GM18870 (cell line): ENCODE measurements around the gene GRIN1.

ENCODE experiments used
- ATAC-seq: cut with Tn5 transposase; IDR thresholded peaks from one replicate; pipeline ENCODE4 v1.9.1; 2021; ENCODE audit warnings: moderate library complexity; ENCODE audit not compliant: unreplicated experiment

Gene GRIN1

DNA sequence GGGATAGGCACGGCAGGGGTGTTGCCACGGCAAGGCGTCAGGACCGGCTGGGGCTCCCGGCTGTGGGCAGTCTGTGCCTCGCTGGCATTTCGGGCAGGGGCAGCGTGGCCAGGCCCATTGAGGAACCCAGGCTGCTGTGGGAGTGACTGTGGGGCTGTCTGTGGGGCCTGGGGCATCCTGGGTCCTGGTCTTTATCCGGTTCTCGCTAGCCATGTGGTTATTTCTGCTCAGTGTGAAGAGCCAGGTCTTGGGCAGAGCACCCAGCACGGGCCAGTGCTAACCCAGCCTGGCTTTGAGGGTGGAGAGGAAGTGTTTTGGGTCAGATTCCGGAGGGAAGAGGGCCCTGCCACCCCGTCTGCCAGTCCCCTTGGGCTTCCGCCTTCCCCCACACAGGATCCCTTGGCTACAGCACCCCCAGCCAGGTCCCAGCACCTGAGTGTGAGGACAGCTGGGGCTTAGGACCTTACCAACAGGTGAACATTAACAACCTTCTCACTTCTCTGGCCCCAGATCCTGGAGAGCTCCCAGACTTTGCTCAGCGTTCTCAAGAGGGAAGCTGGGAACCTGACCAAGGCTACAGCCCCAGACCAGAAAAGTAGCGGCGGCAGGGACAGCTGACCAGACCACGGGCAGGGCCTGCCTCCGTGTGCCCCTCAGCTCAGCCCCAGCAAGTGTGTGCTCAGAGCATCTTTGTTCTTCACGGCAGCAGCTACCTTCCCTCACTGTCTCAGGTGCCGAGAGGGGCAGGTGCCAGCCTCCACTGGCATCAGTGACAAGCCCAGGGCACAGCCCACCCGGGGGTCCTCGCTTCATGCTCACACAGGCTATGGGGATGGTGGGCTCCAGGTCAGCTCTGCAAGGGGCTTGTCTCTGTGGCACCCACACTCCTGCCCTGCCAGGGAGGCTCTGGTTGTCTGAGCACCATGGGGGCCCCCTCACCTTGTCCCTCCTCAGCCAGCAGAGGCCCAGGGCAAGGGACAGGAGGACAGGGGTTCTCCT lies 50.6 kb downstream of the GRIN1 start:
- ATAC-seq, result no peak

DNA sequence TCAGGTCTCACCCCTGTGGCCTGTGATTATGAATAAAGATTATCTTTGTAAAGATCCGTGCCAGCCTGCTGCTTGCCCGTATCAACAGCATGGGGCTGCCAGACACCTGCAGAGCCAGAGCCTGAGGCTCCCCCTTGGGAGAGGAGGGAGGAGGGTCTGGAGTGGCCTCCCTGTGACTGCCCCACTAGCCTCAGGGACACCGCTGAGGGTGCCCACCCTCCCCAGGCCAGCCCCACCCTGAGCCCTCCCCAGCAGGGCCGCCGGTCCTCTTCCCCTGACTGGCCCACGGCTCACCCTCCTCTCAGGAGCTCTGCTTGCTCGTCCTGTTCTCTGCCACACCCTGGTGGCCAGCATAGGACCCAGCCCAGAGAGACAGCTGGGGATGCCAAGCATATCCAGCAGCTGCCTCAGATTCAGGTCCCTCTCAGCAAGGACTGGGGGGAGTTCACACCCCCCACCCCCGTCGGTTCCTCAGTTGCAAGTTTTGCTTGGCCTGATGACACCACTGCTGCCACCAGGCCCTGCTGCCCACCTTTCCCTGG lies 51.4 kb downstream of the GRIN1 start:
- ATAC-seq, result no peak

GRCh38 chr9:137191245-137191644 lies 52.3 kb downstream of the GRIN1 start:
- ATAC-seq, result no peak

DNA sequence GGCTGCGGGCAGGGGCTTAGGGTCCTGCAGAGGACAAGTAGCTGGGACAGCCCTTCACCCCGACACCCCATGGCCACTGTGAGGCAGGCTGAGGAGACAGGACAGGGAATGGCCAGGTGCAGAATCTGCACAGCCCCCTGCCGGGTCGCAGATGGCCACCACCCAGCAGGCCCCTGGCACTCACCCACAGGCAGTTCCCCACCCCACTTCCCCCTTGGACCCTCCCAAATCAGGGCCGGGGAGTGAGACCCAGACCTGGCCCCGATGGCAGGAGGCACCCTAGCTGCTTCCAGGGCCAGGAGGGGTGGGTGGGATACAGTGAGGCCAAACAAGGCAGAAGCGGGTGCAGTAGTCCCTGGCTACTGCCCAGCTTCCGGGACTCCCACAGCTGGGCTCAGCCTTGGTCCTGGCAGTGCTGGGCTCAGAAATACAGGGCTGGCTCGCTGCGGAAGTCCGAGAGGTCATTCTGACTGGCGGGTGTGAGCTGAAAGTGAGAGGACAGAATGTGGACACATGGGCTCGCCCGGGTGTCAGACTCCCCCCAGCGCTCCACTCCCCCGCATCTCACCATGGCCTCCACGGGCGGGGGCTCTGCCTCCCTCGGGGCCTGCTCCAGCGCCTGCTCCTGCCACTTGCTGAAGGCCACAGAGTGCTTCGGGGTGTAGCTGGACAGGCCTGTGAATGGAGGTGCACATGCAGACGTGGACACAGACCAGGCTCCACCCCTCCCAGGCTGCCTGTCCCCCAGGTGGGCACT lies 52.9 kb downstream of the GRIN1 start:
- ATAC-seq, result no peak

DNA sequence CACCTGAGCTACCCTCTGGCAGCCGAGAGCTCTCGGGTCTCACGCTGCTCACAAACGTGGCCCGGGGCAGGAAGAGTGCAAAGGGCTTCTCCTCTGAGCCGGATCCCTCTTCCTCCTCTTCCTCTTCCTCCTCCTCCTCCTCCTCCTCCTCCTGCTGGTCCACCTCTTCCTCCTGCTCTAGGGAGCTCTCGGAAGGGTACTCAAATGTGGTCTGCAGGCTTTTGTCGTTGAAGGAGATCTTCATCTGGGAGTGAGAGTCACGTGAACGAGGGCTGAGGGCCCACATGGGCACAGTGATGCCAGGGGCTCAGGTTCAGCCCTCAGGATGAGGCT lies 53.5 kb downstream of the GRIN1 start:
- no peak for ATAC-seq

GRCh38 chr9:137192859-137193258 lies 53.9 kb downstream of the GRIN1 start:
- no peak for ATAC-seq

- ATAC-seq, result no peak
Measured at GRCh38 chr9:137193771-137194170, 54.8 kb downstream of the GRIN1 start.

DNA sequence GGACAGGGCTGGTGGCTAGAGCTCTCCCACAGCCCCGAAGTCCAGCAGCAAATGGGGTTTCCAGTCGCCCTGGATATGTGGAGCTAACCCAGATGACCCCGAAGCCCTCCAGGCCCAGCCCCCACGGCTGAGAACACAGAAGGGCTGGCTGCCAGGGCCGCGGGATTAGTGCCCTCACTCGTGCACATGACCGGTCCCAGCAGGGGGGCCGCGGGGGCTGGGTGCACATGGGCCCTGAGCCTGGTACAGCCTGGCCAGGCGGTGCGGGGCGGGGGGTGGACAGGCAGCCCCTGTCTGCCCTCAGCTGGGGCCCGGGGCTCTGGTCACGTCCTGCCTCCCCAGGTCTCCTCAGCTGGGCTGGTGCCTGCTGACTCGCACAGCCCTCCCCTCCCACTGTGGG lies 55.4 kb downstream of the GRIN1 start:
- no peak for ATAC-seq

DNA sequence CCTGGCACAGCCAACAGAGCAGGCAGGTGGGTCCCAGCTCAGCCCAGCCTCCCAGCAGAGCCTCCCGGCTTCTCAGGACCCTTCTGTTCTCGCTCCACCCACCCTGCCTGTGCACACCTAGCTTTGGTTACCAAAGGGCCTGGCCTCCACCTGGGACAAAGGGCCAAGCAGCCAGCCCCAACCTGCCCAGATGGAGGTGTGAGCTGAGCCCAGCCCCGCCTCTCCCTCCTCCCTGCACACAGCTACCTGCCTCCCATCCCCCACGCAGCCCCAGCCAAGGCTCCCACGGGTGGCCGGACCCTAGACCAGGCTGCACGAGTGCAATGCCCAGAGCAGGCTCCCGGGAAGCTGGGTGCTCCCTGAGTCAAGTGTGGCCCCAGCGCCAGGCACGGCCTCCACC lies 56.0 kb downstream of the GRIN1 start:
- ATAC-seq, result no peak

- ATAC-seq, result no peak
Measured at GRCh38 chr9:137195525-137196220, 56.7 kb downstream of the GRIN1 start.

DNA sequence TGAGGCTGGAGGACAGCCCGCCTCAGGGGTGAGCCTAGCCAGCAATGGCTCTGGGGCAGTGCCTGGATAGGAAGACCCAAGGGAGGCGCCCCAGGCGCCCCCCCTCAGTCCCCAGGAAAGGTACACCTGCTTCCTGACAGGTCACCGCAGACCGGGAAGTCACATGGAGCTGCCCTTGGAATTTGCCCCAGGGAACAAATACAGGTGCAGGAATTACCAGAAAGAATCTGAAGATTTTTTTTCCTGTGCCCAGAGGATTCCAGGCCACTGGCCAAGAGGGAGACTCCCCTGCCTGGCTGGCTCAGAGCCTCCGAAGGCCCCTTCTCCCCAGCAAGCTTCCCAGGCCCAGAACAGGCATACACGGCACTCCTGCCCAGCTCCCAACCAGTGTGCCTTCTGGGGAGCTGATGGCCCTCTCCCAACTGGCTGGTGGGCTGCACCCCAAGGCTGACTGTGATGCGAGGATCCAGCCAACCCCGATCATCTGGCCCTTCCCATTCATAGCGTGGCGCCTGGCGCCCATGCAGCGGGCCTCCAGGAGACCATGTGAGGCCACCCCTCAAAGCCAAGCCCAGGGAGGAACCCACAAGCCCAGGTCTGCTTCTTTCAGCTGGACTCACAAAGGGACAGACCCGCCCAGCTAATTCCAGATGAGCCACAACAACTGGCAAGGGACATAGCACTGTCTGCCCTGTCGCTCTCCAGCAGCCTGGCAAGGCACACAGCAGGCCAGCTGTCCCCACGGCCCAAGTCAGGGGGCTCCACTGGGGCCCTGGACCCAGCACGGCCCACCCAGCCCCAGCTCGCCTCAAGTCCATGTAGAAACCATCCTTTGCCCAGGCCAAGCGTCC lies 59.3 kb downstream of the GRIN1 start:
- ATAC-seq, result no peak

- ATAC-seq, result no peak
Measured at GRCh38 chr9:137198902-137199283, 59.9 kb downstream of the GRIN1 start.

DNA sequence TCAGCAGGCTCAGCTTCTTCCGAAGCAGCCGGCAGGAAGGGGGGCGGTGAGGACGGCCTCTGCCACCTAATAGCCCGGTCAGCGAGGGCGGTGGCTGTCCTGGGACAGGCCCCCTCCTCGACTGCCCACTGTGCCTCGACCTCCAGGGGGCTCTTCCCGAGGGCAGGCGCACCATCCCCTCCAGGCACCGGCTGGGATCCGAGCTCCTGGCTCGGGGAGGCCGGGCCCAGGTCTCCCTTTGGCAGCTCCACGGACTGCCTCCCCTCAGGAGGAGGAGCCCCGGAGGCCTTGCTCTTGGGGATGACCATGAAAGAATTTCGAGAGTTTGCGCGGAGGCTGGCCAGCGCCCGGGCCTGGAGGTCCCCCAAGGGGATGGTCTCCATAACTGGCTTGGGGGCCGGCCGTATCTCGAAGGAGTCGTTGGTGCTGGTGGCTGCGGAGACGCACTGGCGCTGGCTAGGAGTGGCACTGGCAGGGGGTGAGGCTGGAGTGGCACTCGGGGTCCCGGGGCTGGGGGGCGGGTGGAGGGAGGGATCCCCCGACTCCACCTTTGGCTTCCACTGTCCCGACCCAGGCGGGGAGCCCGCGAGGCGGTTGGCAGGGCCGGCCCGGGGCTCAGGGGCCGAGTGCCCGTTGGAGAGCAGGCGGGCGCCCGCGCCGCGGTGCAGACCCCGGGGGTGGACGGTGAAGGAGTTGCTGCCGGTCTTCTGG lies 60.6 kb downstream of the GRIN1 start:
- no peak for ATAC-seq

GRCh38 chr9:137200311-137201204 lies 61.6 kb downstream of the GRIN1 start, which contains the start of gene TPRN:
TSS of gene TPRN (minus strand) at chr9:137200741. CDS start at chr9:137200711, 30 bp downstream.
- peak; percentile 92 for ATAC-seq

DNA sequence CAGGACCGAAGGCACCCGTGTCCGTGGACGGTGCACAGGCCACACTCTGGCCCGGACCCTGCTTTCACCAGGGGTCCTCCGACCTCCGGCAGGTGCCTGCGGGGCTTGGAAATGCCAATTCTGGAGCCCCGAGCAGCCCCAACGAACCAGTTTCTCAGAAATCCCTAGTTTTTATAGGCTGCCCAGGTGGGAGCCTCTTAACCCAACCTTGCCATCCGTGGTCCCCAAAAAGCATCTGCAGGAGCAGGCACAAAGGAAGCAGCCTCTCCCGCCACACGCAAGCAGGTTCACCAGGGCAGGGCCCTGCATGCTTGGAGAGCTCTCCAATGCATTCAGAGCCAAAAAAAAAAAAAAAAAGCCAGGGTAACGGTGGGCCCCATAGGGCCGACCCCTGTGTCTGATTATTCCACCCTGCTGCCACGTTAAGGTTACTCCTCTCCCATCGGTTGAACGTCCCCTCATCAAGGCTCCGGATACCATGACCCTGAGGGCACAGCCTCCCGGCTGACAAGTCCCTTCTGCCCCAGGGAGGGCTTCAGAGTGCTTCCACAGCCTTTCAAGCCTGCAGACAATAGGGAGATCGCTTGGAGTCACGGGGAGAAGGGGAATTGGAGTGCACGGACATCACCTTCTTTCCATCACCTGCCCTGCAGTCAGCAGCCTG lies 62.4 kb downstream of the GRIN1 start:
- peak; percentile 7 for ATAC-seq

- ATAC-seq, result no peak
Measured at GRCh38 chr9:137202966-137203365, 64.0 kb downstream of the GRIN1 start.

- no peak for ATAC-seq
Measured at GRCh38 chr9:137204731-137205125, 65.8 kb downstream of the GRIN1 start.
